Measurements from ENCODE around the gene WWOX.

WWOX gene

GRCh38 chr16:78228704-78229103 is 129.2 kb downstream of the WWOX start:
- no peak overlapping the region for H3K9ac ChIP-seq (ENCODE audit: low read length)
- no peaks in the 10 kb centered on the region for H3K9me2 ChIP-seq (replicated peaks; ENCODE audit: insufficient read depth, low read length)
- H3K4me2 ChIP-seq (ENCODE audit: low read depth, low read length) = no peak overlapping the region
- H3K4me1 ChIP-seq (ENCODE audit: low read length) = no peaks in the 10 kb centered on the region
- no peak overlapping the region for H3K27ac ChIP-seq (ENCODE audit: low read length)
- H3F3A ChIP-seq (ENCODE audit: insufficient read depth, low read length) = no peaks in the 10 kb centered on the region
- H3K27me3 ChIP-seq (replicated peaks; ENCODE audit: insufficient read depth, low read length) = no peaks in the 10 kb centered on the region
- H2AFZ ChIP-seq (ENCODE audit: low read length) = no peak overlapping the region
- H4K20me1 ChIP-seq (ENCODE audit: insufficient read depth, low read length) = no peaks in the 10 kb centered on the region
- no peaks in the 10 kb centered on the region for H3K79me2 ChIP-seq (ENCODE audit: low read length)
- no peaks in the 10 kb centered on the region for H3K9me3 ChIP-seq (replicated peaks; ENCODE audit: insufficient read depth, low read length)
- H3K4me3 ChIP-seq (ENCODE audit: low read length) = no peak overlapping the region
- no peak for TF ChIP-seq CTCF (IDR thresholded peaks at IDR 0.05; ENCODE audit: low read length)
- no peak for TF ChIP-seq EZH2phosphoT487 (IDR thresholded peaks at IDR 0.05; ENCODE audit: low read length)
- TF ChIP-seq EZH2 (optimal IDR thresholded peaks at IDR 0.05; ENCODE audit: low read depth, low read length) = no peak
- DNase-seq = no peak
- H3K36me3 ChIP-seq (replicated peaks; ENCODE audit: insufficient read depth, low read length) = no peaks in the 10 kb centered on the region

- Histone ChIP-seq H3K27ac (ENCODE audit: low read length) (no peak overlapping the region), H3K36me3 (replicated peaks; ENCODE audit: insufficient read depth, low read length) (no peaks in the 10 kb centered on the region), H3K27me3 (replicated peaks; ENCODE audit: insufficient read depth, low read length) (no peaks in the 10 kb centered on the region), H3K4me1 (ENCODE audit: low read length) (no peaks in the 10 kb centered on the region), H4K20me1 (ENCODE audit: insufficient read depth, low read length) (no peaks in the 10 kb centered on the region), H2AFZ (ENCODE audit: low read length) (no peak overlapping the region), H3F3A (ENCODE audit: insufficient read depth, low read length) (no peaks in the 10 kb centered on the region), H3K9me2 (replicated peaks; ENCODE audit: insufficient read depth, low read length) (no peaks in the 10 kb centered on the region), H3K4me3 (ENCODE audit: low read length) (no peak overlapping the region), H3K4me2 (ENCODE audit: low read depth, low read length) (no peak overlapping the region), H3K79me2 (ENCODE audit: low read length) (no peaks in the 10 kb centered on the region), H3K9me3 (replicated peaks; ENCODE audit: insufficient read depth, low read length) (no peaks in the 10 kb centered on the region), H3K9ac (ENCODE audit: low read length) (no peak overlapping the region)
- TF ChIP-seq EZH2phosphoT487 (IDR thresholded peaks at IDR 0.05; ENCODE audit: low read length) = no peak
- no peak for TF ChIP-seq EZH2 (optimal IDR thresholded peaks at IDR 0.05; ENCODE audit: low read depth, low read length)
- TF ChIP-seq CTCF (IDR thresholded peaks at IDR 0.05; ENCODE audit: low read length) = no peak
- no peak for DNase-seq
Measured at GRCh38 chr16:78230832-78231231, 131.4 kb downstream of the WWOX start.

- no peaks in the 10 kb centered on the region for H3K27me3 ChIP-seq (replicated peaks; ENCODE audit: insufficient read depth, low read length)
- H3K9me3 ChIP-seq (replicated peaks; ENCODE audit: insufficient read depth, low read length) = no peaks in the 10 kb centered on the region
- no peak overlapping the region for H2AFZ ChIP-seq (ENCODE audit: low read length)
- no peaks in the 10 kb centered on the region for H3K36me3 ChIP-seq (replicated peaks; ENCODE audit: insufficient read depth, low read length)
- H3K9me2 ChIP-seq (replicated peaks; ENCODE audit: insufficient read depth, low read length) = no peaks in the 10 kb centered on the region
- DNase-seq = peak; percentile 14
- H3K79me2 ChIP-seq (ENCODE audit: low read length) = no peaks in the 10 kb centered on the region
- H3F3A ChIP-seq (ENCODE audit: insufficient read depth, low read length) = no peaks in the 10 kb centered on the region
- no peaks in the 10 kb centered on the region for H4K20me1 ChIP-seq (ENCODE audit: insufficient read depth, low read length)
- H3K4me3 ChIP-seq (ENCODE audit: low read length) = no peak overlapping the region
- no peaks in the 10 kb centered on the region for H3K4me1 ChIP-seq (ENCODE audit: low read length)
- TF ChIP-seq CTCF (IDR thresholded peaks at IDR 0.05; ENCODE audit: low read length) (peak; percentile 69), EZH2 (optimal IDR thresholded peaks at IDR 0.05; ENCODE audit: low read depth, low read length) (no peak)
- H3K27ac ChIP-seq (ENCODE audit: low read length) = no peak overlapping the region
- no peak overlapping the region for H3K9ac ChIP-seq (ENCODE audit: low read length)
- no peak overlapping the region for H3K4me2 ChIP-seq (ENCODE audit: low read depth, low read length)
Measured at GRCh38 chr16:78235168-78235800, 135.8 kb downstream of the WWOX start.

Data from MM.1S (cell line).